Measurements from ENCODE around the gene HMCN2. TPM values are rescaled to one million over a fixed set of nuclear protein-coding genes. Genes with fewer than 3 reads are reported as not detected.
A peak's percentile ranks its signal among the peaks of the same experiment; 100 is the strongest.

HMCN2 gene
- total and polyA plus RNA-seq, 9 donors = 0.12 to 4.2 (median 0.98) TPM

GRCh38 chr9:130323051-130323745, 57.6 kb downstream of the HMCN2 start:
- peaks cover 6% of the 10 kb centered on the region for H3K4me1 ChIP-seq (ENCODE audit: insufficient read depth)
- no peak for TF ChIP-seq EP300 (IDR thresholded peaks at IDR 0.05)
- no peak for TF ChIP-seq CTCF (IDR thresholded peaks at IDR 0.05)
- TF ChIP-seq POLR2A (IDR thresholded peaks at IDR 0.05) = no peak
- no peaks in the 10 kb centered on the region for H3K27me3 ChIP-seq
- WGBS, 3 donors = 58 to 68% (median 68%) methylated on average over 10 of the region's 10 CpGs
- no peaks in the 10 kb centered on the region for H3K36me3 ChIP-seq
- H3K9me3 ChIP-seq = no peaks in the 10 kb centered on the region
- no peak for DNase-seq
- H3K27ac ChIP-seq = no peak overlapping the region
- intact Hi-C loops (cut with DNase I) = no loop called here
- no peak overlapping the region for H3K4me3 ChIP-seq

- no peak for TF ChIP-seq POLR2A (IDR thresholded peaks at IDR 0.05)
- no peak for TF ChIP-seq CTCF (IDR thresholded peaks at IDR 0.05)
- no peak for TF ChIP-seq EP300 (IDR thresholded peaks at IDR 0.05)
- H3K9me3 ChIP-seq = no peaks in the 10 kb centered on the region
- 81 to 96% (median 90%) methylated on average over 7 of the region's 7 CpGs for WGBS, 3 donors
- no peak overlapping the region for H3K4me3 ChIP-seq
- H3K27me3 ChIP-seq = no peaks in the 10 kb centered on the region
- no peak for DNase-seq
- peaks cover 7% of the 10 kb centered on the region for H3K4me1 ChIP-seq (ENCODE audit: insufficient read depth)
- H3K27ac ChIP-seq = no peak overlapping the region
- intact Hi-C loops (cut with DNase I) = no loop called here
- no peaks in the 10 kb centered on the region for H3K36me3 ChIP-seq
Observed at GRCh38 chr9:130325921-130326320, 60.4 kb downstream of the HMCN2 start.

GRCh38 chr9:130327070-130327780, 61.7 kb downstream of the HMCN2 start:
- intact Hi-C loops (cut with DNase I) = no loop called here
- 65 to 76% (median 66%) methylated on average over 14 to 15 of the region's 15 CpGs for WGBS, 3 donors
- peaks cover 7% of the 10 kb centered on the region for H3K4me1 ChIP-seq (ENCODE audit: insufficient read depth)
- no peaks in the 10 kb centered on the region for H3K9me3 ChIP-seq
- TF ChIP-seq CTCF (IDR thresholded peaks at IDR 0.05) (peak in 1 of 3 donors; percentile 7), EP300 (IDR thresholded peaks at IDR 0.05) (no peak)
- no peak for DNase-seq
- H3K27ac ChIP-seq = no peak overlapping the region
- H3K36me3 ChIP-seq = no peaks in the 10 kb centered on the region
- H3K27me3 ChIP-seq = no peaks in the 10 kb centered on the region
- no peak overlapping the region for H3K4me3 ChIP-seq

- H3K27me3 ChIP-seq = no peaks in the 10 kb centered on the region
- H3K36me3 ChIP-seq = no peaks in the 10 kb centered on the region
- intact Hi-C loops (cut with DNase I) = no loop called here
- H3K4me3 ChIP-seq = peak overlapping the region; percentile 6
- WGBS, 3 donors = 9 to 16% (median 14%) methylated on average over 14 to 19 of the region's 19 CpGs
- TF ChIP-seq EP300 (IDR thresholded peaks at IDR 0.05) (no peak), POLR2A (IDR thresholded peaks at IDR 0.05) (no peak), CTCF (IDR thresholded peaks at IDR 0.05) (no peak)
- DNase-seq = peak in 4 of 5 donors; percentile 45 to 53 (median 49)
- H3K27ac ChIP-seq = no peak overlapping the region
- H3K4me1 ChIP-seq (ENCODE audit: insufficient read depth) = peaks cover 7% of the 10 kb centered on the region
- H3K9me3 ChIP-seq = no peaks in the 10 kb centered on the region
Observed at GRCh38 chr9:130327781-130328348, 62.3 kb downstream of the HMCN2 start.

Data from ovary (tissue), 9 donors.